GM23338 (cell line): ENCODE data around the gene SIKE1.

ENCODE experiments used
- CREB1 ChIP-seq: fragments of 250-450 bp; sonication (Bioruptor Pico); IDR thresholded peaks from 2 replicates; pipeline ENCODE4 v1.5.0; 2020; ENCODE audit warnings: low read depth, mild to moderate bottlenecking, moderate library complexity
- CTCF ChIP-seq, 2 experiments: fragments of 200-600 bp in 1 of 2; sonication (generic) in 1 of 2; conservative IDR thresholded peaks; 2 replicates each; pipeline versions ENCODE4 v1.5.1 to v1.6.1; 2016 to 2017; ENCODE audit warnings: antibody characterized with exemption in 2 of 2, low read depth in 2 of 2, mild to moderate bottlenecking in 2 of 2, moderate library complexity in 1 of 2
- ETS1 ChIP-seq: IDR thresholded peaks from 2 replicates; pipeline ENCODE4 v1.6.1; 2016; ENCODE audit warnings: antibody characterized with exemption
- EZH2 ChIP-seq: fragments of 200-600 bp; sonication (generic); IDR thresholded peaks from one replicate; pipeline ENCODE4 v1.8.0; 2017; ENCODE audit warnings: antibody characterized with exemption, mild to moderate bottlenecking, low read depth; ENCODE audit not compliant: unreplicated experiment
- EZH2phosphoT487 ChIP-seq: fragments of 200-600 bp; sonication (generic); IDR thresholded peaks from one replicate; pipeline ENCODE4 v1.8.1; 2018; ENCODE audit warnings: antibody characterized with exemption; ENCODE audit not compliant: unreplicated experiment
- JUNB ChIP-seq: IDR thresholded peaks from one replicate; pipeline ENCODE4 v1.6.1; 2016; ENCODE audit warnings: antibody characterized with exemption; ENCODE audit not compliant: unreplicated experiment
- NANOG ChIP-seq: IDR thresholded peaks from 2 replicates; pipeline ENCODE4 v1.6.1; 2016; ENCODE audit warnings: antibody characterized with exemption, borderline replicate concordance
- POLR2AphosphoS5 ChIP-seq: IDR thresholded peaks from 2 replicates; pipeline ENCODE4 v1.6.1; 2016; ENCODE audit warnings: antibody characterized with exemption, low read depth
- REST ChIP-seq: IDR thresholded peaks from one replicate; pipeline ENCODE4 v1.6.1; 2018; ENCODE audit warnings: antibody characterized with exemption; ENCODE audit not compliant: unreplicated experiment
- ZNF114 ChIP-seq: fragments of 250-450 bp; sonication (Bioruptor Pico); IDR thresholded peaks from 2 replicates; pipeline ENCODE4 v1.5.0; 2020; ENCODE audit warnings: mild to moderate bottlenecking, moderate library complexity
- ZNF331 ChIP-seq: fragments of 250-450 bp; sonication (Bioruptor Pico); IDR thresholded peaks from 2 replicates; pipeline ENCODE4 v1.5.0; 2020; ENCODE audit warnings: low read depth, mild to moderate bottlenecking, moderate library complexity

GRCh38 chr1:114725230-114725629 lies 55.3 kb downstream of the SIKE1 start:
- no peak for TF ChIP-seq CTCF (conservative IDR thresholded peaks at IDR 0.05; ENCODE audit: low read depth in 2 of 2)
- no peak for TF ChIP-seq EZH2phosphoT487
- TF ChIP-seq ZNF114 (CRISPR knock-in tag): no peak
- TF ChIP-seq EZH2: no peak
- no peak for TF ChIP-seq REST
- no peak for TF ChIP-seq POLR2AphosphoS5
- TF ChIP-seq ZNF331 (CRISPR knock-in tag): no peak
- TF ChIP-seq CREB1 (CRISPR knock-in tag): no peak
- no peak for TF ChIP-seq JUNB
- TF ChIP-seq NANOG: no peak
- TF ChIP-seq ETS1: no peak
